HG03469 (cell line): Measurements from ENCODE around the gene RNF103.
"Not testable (repeated sequence)": the region's sequence is repeated elsewhere in the genome, so short reads cannot be mapped to it uniquely, and the experiment has no call there.

Experiments
- ATAC-seq: cut with Tn5 transposase; IDR thresholded peaks from one replicate; pipeline ENCODE4 v1.9.1; 2021; ENCODE audit warnings: mild to moderate bottlenecking, moderate library complexity, moderate number of reproducible peaks; ENCODE audit not compliant: unreplicated experiment

Gene RNF103, protein sequence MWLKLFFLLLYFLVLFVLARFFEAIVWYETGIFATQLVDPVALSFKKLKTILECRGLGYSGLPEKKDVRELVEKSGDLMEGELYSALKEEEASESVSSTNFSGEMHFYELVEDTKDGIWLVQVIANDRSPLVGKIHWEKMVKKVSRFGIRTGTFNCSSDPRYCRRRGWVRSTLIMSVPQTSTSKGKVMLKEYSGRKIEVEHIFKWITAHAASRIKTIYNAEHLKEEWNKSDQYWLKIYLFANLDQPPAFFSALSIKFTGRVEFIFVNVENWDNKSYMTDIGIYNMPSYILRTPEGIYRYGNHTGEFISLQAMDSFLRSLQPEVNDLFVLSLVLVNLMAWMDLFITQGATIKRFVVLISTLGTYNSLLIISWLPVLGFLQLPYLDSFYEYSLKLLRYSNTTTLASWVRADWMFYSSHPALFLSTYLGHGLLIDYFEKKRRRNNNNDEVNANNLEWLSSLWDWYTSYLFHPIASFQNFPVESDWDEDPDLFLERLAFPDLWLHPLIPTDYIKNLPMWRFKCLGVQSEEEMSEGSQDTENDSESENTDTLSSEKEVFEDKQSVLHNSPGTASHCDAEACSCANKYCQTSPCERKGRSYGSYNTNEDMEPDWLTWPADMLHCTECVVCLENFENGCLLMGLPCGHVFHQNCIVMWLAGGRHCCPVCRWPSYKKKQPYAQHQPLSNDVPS

DNA sequence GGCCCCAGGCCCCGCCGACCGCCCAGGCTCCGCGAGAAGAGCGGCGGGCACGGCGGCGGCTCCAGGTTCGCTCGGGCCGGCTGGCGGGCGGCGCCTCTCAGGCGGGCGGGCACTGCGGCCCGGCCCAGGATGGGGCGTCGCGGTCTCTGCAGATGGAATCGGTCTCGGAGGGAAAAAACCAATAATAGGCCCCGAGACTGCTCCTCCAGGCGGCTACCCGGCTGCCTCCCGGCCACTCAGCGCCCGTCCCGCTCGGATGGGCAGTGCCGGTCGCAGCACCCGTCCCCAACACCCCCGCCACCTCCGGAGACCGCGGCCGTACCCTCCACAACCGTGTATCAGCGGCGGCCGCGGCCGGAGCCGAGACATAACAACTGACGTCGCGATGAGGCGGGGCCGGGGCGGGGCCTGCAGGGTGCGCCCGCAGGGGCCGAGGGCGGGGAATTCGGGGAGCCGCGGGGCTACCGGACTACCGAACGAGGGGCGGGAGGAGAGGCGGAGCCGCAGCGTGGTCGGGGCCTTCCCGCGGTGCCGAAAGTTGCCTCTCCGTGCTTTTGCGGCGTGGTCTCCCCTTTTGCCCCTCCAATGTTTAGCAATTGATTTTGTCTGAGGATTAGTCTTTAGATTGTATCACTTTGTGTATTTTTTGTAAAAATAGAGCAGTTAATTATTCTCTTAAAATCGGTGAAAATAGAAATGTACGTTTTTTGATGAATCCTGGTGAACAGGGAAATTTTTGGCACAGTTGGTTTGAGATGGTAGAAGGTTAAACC is at the start of gene RNF103:
Gene RNF103 (minus strand): TSS at position 372 of the 773 bp plus-strand sequence. CDS start 979 bp downstream, outside the sequence.
- peak; percentile 59 for ATAC-seq

DNA sequence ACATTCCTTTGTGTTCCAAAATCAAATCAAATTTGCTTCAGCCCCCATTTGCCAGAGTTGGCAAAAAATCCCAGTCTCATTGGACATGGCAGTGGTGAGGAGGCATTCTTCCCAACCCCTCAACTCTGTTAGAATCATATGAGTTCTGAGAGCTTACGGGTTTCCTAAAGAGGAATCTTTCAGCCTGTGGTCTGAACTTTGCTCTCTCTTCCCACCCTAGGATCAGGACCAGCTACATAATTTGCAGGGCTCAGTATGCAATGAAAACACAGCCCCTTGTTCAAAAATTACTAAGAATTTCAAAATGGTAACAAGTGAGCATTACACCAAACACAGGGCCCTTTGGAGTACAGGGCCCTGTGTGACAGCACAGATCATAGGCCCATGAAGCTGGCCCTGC is 49.3 kb upstream of the RNF103 start:
- ATAC-seq: no peak

DNA sequence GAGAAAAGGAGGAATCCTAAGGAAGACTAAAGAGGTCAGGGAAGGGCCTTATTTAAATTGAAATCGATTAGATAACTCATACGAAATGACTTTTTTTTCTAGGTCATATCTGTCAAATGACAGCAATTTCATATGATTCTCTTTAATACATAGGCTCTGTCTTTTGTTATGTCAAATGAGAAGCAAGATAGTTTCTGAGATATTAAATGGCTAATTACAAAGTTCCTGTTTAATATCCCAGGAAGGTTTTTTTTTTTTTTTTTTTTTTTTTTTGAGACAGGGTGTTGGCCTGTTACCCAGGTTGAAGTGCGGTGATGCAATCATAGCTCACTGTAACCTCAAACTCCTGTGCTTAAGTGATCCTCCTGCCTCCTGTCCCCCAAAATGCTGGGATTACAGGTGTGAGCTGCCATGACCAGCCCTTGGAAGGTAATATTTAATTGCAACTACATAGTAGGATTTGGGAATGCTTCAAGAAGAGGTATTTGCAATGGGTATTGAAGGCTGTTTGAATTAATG is 48.4 kb upstream of the RNF103 start:
- no peak for ATAC-seq

DNA sequence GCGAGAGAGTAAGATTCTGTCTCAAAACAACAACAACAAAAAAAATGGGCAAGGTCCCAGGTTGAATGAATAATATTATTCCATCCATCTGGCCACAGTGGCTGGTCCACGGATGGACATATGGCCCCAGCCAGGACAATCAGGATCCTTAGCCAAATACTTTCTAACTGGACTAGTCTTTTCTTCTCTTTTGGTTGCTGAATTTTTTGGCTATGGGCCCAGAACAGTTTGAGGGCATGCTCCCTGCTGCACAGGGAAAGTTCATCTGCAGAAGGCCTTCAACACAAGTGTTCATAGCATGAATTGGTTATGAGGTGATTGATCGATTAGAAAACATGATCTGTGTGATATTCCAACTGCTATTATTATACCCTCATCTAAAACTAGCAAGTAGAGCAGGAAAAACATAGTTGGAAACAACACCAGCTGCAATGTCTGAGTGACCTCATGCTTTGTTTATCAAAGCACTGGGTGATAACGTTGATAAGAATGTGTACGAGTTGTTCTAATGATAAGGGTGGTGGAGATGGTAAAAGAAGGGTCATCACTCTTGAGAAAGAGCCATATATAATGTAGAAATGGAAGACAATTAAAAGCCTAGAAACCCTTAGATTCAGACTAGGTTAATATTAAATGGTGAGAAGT is 47.8 kb upstream of the RNF103 start:
- ATAC-seq: no peak

DNA sequence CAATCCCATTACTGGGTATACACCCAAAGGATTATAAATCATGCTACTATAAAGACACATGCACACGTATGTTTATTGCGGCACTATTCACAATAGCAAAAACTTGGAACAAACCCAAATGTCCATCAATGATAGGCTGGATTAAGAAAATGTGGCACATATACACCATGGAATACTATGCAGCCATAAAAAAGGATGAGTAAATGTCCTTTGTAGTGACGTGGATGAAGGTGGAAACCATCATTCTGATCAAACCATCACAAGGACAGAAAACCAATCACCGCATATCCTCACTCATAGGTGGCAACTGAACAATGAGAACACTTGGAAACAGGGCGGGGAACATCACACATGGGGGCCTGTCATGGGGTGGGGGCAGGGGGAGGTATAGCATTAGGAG is 45.7 kb upstream of the RNF103 start:
- ATAC-seq: not testable (repeated sequence)

DNA sequence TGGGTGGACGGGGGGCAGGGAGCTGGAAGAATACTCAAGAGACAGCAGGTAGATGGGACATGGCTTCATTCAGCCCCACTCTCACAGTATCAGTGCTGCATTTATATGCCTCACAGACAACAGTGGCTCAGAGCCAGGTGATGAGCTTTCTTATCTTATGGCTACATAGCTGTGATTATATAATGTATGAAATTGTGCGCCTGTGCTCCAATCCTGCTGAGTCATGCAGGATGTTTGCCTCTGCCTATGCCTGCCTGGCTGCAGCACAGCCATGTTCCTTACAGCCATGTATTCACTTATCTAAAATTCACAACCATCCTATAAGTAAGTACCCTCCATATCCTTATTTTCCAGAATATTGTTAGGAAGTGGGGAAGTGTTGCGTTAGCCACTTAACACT is 37.7 kb upstream of the RNF103 start:
- ATAC-seq: no peak

DNA sequence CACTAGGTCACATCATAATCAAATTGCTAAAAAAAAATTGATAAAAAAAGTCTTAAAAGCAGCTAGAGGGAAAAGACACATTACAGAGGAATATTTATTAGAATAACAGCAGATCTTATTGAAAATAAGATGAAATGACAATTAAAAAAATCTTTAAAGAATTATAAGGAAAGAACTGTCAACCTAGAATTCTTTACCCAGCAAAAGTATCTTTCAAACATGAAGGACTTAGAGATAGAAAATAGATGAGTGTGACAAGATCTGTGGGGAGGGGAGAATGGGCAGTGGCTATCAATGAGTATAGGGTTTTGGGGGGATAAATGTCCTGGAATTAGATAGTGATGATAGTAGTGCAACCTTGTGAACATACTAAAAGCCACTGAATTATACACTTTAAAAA is 26.5 kb upstream of the RNF103 start:
- ATAC-seq: no peak

DNA sequence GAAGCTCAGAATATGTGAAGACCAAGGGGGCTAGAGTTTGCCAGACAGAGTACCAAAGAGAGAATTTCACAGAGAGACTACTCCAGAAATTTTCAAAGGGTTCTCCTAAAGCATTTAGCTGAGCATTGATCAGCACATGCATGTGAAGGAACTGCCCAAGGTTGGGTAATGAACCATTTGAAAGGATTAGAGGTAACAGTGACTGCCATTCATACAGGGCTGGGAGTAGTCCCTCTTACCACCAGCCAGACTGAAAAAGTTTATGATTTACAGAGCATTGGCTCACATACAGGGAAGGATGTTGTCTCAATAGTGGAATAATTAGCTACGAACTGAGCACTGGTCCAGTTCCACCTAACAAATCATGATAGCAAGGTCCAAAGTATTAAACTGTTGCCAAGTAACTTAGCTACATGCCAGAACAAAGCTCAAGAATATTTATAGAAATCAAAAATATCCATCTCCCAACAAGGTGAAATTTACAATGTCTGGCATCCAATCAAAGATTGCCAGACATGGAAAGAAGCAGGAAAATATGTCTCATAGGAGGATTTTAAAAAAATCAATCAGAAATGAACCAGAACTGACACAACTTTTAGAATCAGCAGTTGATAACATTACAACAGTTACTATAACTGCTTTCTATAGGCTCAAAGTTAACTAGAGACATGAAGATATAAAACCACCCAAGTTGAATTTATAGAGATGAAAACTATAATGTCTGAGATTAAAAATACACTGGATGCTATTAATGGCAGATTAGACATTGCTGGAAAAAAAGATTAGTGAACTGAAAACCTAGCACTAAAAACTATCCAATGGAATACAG is 25.7 kb upstream of the RNF103 start:
- ATAC-seq: no peak

DNA sequence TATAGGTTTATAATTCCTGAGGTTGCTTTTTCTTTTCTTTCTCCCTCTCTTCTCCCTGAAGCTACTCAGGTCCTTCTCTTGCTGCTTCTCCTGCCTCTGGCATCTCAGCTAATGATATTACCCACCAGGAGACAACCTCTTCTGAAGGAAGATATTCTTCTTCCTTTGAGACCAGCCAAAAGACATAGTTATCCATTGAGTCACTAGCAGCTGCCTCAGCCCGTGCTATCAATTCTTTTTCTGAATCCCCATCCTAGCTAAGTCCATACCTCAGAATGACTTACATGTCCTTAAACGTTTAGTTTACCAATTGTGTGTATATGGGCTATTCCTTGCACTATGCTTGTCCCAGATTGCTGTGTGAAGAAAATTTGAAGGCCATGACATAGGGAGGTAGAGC is 25.0 kb upstream of the RNF103 start:
- ATAC-seq: no peak

DNA sequence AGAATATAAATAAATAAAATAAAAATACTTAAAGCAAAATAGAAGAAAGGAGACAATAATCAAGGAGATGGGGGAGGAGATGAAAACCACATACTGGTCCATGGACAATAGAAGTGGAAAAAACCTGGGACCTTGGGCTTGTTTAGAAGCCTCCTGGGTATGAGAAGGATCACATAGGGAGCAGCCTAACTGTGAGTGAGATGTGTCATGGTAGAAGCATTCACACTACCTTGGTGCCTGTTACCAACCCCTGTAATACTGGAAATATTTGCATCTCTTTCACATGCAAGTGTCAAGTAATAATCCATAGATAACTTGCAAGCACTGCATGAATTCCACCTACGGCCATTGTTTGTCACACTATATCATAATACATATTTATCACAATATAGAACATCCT is 23.2 kb upstream of the RNF103 start:
- ATAC-seq: no peak

DNA sequence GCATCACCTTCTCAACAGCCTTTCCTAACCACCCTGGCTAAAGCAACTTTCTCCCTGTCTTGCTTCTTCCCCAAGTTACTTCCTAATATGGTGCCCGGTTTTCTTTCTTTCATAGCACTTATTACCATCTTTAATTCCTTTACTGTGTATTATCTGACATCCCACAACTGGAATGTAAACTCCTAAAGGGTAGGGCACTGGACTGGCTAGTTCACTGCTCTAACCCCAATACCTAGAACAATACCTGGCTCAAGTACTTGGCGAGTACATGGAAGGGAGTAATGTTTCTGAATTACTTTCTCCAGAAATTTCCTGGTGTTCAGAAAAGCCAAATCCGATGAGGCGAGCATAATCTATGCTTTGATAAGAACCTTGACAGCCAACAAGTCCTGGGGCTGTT is 22.7 kb upstream of the RNF103 start:
- no peak for ATAC-seq

DNA sequence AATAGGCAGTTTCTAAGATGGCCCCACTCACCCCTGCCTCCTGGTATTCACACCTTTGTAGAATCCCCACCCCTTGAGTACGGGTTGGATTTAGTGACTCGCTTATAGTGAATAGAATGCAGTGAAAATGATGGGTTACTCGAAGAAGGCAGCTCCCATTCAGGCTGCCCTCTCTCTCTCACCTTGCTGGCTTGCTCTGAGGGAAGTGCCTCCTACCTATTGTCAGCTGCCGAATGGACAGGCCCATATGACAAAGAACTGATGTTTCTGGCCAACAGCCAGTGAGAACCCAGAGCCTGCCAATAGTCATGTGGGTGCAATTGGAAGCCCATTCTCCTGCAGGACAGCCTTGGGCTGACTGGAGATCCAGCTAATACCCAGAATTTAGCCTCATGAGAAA is 22.1 kb upstream of the RNF103 start:
- ATAC-seq: no peak

DNA sequence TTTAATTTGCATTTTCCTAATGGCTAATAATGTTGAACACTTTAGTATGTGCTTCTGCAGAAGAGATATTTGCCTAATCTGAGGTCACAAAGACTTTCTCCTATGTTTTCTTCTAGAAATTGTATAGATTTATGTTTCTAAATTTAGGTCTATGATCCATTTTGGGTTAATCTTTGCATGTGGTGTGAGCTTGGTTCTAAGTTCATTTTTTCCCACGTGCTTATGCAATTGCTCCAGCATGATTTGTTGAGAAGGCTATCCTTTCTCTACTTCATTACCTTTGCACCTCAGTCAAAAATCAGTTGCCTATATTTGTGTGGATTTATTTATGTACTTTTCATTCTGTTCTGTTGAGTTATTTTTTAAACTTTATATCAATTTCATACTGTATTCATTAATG is 15.0 kb upstream of the RNF103 start:
- no peak for ATAC-seq

DNA sequence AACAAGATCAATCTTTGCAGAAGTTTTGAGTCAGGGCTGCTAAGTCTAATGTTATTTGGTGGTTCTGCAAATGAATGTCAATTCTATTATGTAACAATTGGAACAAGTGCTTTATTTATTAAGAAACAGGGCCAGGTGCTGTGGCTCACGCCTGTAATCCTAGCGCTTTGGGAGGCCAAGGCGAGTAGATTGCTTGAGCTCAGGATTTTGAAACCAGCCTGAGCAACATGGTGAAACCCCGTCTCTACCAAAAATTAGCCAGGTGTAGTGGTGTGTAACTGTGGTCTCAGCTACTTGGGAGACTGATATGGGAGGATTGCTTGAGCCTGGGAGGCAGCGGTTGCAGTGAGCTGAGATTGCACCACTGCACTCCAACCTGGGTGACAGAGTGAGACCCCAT is 13.2 kb upstream of the RNF103 start:
- ATAC-seq: no peak

DNA sequence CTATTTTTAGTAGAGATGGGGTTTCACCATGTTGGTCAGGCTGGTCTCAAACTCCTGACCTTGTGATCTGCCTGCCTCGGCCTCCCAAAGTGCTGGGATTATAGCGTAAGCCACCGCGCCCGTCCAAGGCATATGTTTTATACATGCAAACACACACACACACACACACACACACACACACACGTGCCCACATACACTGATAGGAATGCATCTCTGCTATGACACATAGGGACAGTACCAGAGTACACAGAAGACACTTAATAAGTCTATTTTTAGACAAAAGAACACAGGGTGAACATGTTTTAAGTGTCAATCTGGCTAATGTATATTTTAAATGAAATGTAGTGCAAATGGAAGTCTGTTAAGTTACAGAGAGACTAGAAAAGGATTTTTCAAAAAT is 10.7 kb upstream of the RNF103 start:
- ATAC-seq: no peak

DNA sequence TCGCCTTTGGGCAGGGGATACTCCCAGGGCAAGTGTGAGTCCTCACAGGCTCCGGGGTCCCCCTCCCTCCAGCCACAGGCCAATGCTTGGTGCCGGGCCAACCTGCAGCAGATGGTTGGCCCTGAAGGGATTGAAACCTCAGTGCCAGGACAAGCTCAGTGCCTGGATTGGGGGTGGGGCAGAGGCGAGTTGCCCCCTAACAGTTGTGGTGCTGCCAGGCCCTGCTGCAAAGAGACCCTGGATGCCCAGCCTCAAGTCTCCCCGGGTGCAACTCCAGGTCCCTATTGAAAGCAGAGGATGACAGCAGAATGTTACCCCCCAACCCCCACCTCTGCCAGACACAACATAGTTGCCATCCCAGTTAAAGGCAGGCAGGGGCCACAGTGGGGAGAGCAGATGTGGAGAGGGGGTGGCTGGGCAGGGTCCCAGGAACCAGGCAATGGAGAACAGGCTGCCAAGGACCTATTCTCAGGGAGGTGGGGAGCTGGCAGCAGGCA is 9.5 kb upstream of the RNF103 start:
- ATAC-seq: no peak

DNA sequence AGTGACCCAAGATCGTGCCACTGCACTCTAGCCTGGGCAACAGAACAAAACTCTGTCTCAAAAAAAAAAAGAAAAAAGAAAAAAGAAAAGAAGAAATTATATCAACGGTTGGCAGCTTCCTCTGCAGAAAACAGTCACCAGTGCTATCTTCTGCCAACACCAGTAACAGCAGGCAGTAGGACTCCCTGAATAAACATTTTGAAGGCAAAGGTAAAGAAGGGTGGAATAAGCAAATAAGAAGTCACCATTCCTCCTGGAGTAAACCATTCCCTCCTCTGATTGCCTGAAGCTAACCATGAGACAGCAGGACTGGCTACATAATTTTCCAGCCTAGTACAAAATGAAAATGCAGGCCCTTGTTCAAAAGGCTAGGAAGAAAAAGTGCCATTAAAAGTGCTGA is 9.0 kb upstream of the RNF103 start:
- ATAC-seq: no peak

DNA sequence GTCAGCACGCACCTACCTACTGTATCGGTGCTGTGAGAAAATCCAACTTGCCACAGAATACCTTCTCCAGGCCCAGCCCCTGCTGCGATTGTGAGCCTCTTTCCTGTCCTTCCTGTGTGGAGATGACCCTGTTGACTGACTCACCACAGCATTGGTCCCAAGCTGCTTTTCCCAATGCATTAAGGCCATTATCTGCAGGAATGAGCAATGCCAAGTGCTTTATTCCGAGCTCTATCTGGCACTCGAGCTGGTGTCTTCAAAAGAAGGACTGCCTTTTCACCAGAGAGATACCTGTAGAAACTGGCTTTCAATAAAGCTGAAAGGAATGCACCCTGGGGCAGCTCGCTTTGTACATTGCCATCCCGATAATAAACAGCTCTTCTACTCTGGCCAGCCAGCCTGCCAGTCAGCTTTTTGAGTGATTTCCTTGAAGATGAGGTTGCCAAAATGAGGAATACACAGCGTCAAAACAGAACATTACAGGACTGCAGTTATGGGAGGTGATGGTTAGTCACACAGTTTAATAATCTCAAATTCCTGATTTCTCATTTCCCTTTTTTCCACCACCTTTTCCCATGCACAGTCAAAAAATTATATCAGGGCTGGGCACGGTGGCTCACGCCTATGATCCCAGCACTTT is 8.3 kb upstream of the RNF103 start:
- no peak for ATAC-seq

DNA sequence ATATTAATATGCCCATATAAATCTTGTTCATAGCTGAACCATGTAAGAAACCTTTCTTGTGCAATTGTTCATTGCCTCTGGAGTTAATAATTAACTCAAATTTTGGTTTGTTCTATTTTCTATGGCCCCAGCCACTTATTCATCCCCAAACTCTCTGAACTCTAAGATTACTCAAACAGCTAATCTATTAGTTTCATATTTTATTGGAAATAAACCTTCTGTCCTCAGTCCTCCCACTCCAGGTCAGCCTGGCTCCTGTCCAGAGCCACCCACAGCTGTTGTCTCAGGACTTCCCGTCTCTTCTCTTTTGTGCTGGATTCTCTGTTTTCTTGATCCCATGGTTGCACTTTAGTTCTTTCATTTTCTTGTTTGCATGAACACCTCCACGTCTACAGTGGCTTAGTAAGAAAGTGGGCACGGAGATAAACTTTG is 4.4 kb upstream of the RNF103 start:
- no peak for ATAC-seq
